ENCODE measurements around the gene A4GALT.
A peak's percentile ranks its signal among the peaks of the same experiment; 100 is the strongest.
"Not testable (repeated sequence)": the region's sequence is repeated elsewhere in the genome, so short reads cannot be mapped to it uniquely, and the experiment has no call there.

A4GALT gene, protein sequence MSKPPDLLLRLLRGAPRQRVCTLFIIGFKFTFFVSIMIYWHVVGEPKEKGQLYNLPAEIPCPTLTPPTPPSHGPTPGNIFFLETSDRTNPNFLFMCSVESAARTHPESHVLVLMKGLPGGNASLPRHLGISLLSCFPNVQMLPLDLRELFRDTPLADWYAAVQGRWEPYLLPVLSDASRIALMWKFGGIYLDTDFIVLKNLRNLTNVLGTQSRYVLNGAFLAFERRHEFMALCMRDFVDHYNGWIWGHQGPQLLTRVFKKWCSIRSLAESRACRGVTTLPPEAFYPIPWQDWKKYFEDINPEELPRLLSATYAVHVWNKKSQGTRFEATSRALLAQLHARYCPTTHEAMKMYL

DNA sequence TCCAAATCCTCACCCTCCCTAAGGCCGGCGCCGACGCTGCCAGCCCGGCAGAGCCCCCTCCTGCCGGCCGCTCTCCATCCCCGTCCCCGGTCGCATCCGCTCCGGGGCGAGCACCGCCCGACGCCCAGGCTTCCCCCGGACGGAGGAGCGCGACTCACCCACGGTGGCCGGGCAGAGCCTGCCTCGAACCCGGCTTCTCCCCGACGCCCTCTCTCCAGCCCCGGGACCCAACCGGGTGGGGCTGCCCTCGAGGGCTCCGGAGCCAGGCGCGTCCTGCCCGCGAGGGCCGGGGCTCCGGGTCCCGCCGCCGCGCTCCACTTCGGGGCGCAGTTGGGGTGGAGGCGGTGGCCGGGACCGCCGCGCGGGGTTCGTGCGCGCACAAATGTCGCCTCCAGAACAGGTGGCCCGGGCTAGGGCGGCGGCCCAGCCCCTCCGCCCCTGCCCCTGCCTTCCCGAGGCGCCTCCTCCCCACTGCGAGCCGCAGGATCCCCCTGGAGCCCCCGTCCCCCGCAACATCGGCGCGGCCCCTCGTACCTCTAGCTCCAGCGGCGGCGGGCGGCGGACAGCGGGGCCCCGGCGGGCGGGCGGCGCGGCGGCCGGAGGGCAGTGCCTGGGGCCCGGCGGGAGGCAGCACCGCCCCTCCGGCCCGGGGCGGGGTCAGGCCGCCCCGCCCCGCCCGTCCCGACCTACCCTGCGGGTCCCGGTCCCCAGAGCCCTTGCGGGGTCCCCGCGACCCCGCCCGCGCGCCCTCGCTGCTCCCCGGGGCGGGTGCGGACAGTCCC lies at the start of gene A4GALT:
TSS of gene A4GALT (minus strand) at position 608 of the 782 bp plus-strand sequence. CDS start 26,919 bp downstream, outside the sequence.
- peak; percentile 29 for DNase-seq

DNA sequence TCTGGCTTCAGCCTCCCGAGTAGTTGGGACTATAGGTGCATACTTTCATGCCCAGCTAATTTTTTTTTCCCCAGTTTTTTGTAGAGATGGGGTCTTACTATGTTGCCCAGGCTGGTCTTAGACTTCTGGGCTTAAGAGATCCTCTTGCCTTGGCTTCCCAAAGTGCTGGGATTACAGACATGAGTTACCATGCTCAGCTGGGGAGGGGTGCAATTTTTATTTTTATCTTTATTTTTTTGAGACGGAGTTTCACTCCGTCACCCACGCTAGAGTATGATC lies 49.7 kb upstream of the A4GALT start:
- DNase-seq: no peak

DNA sequence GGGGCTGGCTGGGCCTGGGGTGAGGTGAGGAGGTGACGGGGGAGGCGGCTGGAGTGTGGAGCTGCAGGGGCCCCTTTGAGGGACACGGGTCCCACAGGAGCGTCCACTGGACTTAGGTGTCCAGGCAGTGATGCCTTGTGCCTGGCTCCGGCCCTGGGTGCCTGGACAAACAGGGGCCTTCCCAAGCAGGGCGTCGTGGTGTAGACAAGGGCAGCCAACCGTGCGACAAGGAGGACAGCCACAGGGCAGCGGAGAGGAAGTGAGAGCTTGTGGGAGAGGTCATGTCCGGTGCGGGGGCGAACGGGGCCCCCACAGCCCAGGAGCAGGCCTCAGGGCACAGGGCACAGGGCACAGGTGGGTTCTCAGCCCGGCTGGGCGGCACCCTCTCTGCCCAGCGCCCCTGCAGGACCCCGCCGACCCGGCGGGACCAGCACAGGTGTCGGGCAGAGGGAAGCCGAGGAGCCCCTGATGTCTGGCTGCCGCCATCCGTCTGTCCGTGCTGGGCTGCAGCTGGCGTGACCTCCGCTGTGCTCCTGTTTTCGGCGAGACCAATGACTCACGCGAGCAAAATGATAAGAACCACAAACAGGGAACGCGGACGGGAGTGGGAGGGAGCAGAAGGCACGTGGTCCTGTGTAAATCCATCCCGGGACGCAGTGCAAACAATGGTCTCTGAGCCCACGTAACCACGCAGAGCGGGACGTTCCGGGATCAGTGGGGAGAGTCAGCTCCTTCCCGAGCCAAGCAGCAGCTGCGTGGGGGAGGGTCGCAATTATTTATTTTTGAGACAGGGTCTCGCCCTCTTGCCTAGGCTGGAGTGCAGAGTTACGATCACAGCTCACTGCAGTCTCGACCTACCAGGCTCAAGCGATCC lies 49.1 kb upstream of the A4GALT start:
- DNase-seq: no peak

DNA sequence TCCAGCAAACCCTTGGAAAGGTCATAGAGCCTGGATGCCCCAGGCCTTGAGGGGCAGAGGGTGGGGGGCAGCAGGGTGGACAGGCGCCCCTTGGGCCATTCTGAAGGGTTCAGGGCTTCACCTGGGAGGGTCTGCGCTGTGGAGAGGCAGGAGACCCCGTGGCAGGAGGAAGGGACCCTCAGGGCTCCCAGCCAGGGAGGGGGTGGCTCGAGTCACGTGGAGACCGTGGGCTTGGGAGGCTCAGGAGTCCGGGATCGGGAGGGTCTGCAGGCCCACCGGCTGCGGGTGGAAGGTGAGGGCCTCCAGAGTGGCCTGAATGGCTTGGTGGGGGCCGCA lies 48.5 kb upstream of the A4GALT start:
- no peak for DNase-seq

DNA sequence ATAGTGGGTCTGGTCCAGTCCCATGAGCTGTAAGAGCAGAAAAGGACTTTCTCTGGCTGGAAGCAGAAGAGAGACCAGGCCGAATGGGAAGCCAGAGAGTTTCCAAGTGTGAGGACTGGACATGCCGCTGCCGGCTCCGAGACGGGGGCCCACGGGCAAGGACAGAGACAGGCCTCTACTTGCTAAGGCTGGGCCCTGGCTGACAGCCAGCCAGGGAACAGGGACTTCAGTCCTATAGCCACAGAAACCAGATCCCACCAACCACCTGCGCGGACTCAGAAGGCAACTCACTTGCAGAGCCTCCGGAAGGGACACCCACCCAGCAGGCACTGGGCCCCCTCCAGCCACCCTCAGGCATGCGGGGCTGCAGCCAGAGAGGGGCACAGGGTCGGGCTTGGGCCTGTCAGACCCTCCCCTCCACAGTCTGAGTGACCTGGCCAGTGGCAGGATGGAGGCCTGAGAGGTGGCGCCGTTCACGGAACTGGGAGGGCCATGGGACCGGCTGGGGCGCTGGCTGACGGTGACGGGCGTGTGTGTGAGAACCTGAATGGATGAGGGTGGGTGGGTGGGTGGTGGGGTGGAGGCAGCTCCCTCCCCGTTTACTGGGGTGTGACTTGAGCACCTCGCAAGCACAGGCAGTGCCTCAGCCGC lies 47.8 kb upstream of the A4GALT start:
- no peak for DNase-seq

DNA sequence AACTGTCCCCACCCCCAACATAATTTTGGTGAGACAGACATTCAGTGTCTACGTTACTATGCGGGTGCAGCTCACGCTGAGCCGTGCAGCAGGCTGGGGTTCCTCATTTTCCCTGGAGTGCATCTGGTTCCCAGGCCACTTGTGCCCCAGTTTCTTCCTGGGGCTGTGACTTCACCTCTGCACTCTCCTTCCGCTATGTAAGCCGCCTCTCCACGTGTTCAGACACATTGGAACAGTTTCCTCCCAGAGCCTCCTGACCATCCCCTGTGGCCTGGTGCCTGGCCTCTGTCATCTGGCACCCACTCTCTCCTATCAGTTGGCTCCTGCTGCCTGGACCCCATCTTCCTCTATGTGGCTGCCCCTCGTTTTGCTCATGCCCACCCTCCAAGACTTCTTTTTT lies 46.2 kb upstream of the A4GALT start:
- no peak for DNase-seq

DNA sequence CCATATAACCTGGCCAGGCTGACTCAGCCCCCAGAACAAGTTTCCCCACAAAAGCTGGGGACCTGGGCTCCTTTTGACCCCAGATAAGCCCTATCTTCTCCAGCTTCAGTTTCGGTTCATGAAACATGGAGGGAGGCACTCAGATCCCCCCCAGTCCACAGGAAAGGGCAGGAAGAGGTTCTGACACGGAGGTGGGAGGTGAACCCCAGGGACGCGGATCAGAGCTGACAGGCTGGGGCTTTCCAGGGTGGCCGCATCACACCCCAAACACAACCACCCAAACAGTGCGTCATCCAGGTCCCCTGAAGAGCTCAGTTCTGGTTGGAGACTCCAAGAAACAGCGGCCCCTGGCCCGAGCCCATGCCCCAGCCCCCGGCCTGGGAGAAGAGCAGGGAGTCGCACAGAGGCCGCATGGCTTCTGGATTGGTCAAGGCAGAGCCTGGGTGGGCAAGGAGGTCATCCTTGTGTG lies 44.3 kb upstream of the A4GALT start:
- DNase-seq: no peak

DNA sequence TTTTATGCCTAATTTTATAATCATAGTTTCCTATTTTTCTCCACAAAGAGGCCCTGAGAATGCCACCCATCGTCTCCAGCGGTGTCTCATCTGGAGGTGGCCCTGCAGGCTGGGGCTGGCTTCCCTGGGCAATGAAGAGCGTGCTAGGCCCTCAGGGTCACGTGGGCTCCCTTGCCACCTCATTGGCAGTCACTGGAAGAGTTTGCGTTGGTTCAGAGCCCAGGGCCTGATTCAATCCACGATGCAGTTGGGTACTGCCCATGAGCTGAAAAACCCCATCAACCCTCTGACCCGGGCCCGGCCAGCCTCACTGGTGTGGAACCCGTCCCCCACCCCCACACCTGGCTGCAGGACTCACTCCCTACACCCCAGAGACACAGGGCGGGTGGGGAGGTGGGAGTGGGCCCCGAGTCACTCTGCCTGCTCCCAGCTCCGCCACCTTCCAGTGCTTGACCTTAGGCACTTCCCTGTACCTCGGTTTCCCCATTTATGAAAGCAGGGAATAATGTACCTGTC lies 43.4 kb upstream of the A4GALT start:
- no peak for DNase-seq

DNA sequence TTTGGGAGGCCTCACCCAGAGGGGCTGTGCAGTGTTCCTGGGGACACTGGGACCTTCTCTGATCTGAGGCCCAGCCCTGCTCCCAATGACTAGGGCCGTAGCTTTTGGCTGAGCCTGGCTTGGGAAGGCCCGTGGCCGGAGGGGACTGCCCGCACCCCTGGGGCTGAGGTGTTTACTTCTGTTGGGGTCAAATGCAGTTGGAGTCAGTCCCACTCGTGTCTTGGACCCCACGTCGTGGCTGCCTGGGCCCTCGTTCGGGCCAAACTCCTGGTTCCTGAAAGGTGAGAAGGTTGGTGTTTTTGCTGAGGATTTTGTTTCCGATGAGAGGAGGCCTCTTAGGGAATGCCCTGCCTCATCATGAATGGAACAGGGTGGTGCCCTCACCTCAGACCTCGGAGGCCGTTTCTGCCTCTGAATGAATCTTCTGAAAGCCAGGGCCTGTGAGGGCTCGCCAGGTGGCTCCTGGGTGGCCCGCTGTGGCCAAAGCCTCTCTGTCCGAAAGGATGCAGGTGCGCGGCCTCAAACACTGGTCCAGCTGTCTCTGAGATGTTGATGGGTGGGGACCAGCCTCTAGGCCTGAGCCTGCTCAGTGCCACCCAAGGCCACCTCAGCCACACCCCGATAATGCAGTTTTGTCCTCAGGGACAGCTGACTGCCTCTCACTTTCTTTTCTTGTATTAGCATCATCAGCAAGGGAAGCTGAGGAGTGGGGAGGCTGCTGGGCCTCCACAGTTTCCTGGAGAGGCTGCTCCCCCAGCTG lies 40.3 kb upstream of the A4GALT start:
- DNase-seq: no peak

DNA sequence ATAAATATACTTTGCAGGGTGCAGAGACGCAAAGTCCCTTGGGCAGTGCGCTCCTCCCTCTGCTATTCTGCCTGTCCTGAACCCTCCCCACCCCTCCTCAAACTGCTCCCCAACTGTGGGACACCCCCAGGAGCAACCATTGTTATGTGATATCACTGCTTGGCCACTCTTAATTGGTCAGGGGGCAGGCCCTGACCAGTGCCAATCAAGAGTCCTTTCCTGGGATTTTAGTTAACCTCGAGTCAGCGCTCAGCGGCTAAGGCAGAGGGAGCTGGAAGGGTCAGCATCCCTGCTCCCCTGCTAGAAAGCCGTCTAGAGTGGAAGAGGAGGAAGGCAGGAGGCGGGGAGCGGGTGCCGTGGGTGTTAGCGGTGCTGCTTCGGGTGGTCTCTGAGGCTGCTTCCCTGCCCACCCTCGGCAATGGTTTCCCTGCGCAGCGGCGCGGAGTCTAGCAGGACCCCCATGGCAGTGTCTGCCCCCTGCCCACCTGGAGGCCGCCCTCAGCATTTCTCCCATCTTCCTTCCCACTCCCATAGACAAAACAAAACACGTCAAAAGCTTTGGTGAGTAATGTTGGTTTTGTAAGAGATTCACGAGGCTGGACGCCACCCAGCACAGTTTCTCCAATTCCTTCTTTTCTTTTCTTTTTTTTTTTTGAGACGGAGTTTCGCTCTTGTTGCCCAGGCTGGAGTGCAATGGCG lies 38.4 kb upstream of the A4GALT start:
- DNase-seq: no peak

DNA sequence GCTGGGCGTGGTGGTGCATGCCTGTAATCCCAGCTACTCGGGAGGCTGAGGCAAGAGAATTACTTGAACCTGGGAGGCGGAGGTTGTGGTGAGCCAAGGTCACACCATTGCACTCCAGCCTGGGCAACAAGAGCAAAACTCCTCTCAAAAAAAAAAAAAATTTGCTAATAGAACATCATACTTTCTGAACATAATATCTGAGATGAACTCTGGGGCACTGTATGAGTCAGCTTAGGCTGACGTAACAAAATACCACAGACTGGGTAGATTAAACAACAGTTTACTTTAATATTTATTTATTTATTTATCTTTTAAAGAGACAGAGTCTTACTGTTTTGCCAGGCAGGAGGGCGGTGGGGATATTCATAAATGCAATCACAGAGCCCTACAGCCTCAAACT lies 34.9 kb upstream of the A4GALT start:
- not testable (repeated sequence) for DNase-seq

DNA sequence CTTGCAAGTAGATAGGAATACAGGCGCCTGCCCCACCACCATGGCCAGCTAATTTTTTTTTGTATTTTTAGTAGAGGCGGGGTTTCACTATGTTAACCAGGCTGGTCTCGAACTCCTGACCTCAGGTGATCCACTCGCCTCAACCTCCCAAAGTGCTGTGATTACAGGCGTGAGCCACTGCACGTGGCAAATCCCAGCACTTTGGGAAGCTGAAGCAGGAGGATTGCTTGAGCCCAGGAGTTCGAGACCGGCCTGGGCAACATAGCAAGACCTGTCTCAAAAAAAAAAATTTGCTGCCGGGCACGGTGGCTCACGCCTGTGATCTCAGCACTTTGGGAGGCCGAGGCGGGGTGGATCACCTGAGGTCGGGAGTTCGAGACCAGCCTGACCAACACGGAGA lies 34.5 kb upstream of the A4GALT start:
- DNase-seq: not testable (repeated sequence)

DNA sequence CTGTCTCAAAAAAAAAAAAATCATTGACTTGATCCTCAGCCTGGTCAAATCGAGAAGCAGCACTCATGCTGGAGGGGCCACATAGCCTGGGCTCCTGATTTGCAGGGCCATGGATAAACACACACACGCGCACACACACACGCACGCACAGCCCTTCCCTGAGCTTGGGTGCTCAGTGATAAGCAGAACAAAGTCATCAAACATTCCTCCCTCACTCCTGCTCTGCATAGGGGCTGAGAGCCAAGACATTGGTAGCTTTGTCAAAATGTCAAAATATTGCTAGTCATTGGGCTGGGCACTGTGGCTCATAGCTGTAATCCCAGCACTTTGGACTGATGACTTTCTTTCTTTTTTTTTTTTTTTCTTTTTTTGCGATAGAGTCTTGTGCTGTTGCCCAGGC lies 34.0 kb upstream of the A4GALT start:
- DNase-seq: no peak

DNA sequence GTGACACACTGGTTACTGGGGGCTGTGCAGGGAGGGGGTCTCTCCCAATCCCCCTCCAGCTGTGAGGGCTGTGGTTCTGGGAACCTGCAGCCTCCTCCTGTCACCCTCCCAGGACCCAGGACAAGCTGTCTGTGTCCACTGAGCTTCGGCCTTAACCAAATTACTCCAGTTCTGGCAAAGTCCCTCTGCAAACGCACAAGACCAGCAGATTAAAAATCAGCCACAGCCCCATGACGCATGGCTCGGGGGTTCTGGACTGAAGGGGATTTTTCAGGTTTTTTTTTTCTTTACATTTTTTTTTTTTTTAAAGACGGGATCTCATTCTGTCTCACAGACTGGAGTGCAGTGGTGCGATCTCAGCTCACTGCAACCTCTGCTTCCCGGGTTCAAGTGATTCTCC lies 32.2 kb upstream of the A4GALT start:
- no peak for DNase-seq

DNA sequence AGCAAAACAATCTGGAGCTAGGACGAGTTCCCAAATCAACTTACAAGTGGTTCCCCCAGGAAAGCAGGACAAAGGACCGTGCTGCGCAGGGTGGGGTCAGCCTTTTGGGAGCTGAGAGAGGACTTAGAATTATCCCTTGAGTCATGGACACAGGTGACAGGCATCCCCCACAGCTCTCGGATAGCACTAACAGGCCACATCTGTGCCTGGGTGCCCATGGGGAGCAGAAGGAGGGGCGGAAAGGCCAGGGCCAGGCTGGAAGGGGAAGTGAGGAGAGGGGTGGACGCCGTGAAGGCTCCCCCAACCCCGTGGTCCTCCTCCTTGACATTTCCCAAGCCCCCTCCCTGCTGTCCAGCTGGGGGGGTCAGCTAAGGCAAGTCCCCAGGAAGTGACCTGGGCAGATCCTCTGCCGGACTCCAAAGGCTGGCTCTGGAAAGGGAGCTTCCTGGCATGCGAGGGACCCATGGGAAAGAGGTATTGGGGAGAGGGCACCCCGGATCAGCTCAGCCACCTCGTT lies 31.6 kb upstream of the A4GALT start:
- DNase-seq: no peak

DNA sequence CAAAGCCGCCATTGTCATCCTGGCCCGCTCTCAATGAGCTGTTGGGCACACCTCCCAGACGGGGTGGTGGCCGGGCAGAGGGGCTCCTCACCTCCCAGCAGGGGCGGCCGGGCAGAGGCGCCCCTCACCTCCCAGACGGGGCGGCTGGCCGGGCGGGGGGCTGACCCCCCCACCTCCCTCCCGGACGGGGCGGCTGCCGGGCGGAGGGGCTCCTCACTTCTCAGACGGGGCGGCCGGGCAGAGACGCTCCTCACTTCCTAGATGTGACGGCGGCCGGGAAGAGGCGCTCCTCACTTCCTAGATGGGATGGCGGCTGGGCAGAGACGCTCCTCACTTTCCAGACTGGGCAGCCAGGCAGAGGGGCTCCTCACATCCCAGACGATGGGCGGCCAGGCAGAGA lies 29.8 kb upstream of the A4GALT start:
- not testable (repeated sequence) for DNase-seq

DNA sequence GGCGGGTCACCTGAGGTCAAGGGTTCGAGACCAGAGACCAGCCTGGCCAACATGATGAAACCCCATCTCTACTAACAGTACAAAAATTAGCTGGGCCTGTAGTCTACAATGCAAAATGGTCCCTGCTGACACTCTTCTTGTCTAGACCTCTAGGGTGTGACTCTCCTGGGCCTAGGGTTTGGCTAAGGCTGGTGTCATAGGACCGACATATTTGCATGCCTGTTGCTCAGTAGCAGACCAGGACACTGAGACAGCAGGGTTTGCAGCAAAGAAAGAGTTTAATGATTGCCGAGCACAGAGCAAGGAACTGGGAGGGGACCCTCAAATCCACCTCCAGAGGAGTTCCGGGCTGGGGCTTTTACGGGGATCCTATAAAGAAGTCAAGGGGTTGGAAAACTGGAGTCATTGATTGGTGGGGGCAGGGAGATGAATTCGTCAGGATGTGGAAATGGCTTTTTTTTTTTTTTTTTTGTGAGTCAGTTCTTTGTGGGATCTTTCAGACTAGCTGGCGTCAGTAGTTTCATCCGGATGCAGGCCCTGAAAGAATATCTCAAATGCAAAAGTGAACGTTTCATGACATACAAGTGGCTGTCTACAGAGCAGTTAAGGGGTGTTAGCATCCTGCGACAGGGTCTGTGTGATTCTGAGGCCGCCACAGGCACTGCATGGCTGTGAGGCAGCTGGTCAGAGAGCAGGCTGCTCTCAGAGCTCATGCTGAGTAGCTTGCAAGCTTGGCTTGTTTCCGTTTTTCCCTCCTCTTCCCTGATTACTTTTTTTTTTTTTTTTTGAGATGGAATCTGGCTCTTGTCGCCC lies 27.2 kb upstream of the A4GALT start:
- no peak for DNase-seq

DNA sequence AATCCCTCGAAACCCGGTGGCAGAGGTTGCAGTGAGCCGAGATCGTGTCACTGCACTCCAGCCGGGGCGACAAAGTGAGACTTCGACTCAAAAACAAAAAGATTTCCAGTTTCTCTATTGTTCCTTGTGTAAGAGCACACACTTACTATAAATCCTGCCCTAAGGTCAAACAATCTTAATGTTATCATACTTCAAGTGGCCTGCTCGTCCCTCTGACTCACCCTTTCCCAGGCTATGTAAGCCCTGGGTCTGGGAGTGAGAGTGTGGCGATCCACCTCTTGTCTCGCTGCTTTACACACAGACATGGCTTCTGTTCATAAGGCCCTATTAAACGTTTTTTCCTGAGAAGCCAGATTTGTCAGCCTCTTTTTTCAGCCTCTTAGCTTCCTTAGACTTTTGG lies 24.4 kb upstream of the A4GALT start:
- DNase-seq: no peak

DNA sequence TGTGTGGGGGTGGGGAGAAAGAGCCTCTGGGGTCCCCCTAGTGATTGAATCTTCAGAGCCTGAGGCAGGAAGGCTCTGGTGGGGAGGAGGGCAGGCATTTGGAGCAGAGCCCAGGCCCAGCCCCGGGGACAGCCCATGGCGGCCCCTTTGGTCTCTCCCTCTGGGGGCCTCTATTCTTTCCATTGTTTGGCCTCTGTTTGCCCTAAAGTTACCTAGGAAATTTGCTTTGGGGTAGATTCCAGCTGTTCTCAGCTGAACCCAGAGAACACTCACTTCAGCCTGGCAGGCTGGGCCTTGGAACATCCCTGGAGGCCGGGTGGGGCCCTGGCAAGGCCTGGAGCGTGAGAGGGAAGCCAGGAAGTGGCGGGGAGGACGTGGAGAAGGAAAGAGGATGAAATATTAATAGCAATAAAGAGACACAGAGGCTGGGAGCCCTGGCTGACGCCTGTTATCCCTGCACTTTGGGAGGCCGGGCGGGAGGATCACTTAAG lies 22.9 kb upstream of the A4GALT start:
- no peak for DNase-seq

DNA sequence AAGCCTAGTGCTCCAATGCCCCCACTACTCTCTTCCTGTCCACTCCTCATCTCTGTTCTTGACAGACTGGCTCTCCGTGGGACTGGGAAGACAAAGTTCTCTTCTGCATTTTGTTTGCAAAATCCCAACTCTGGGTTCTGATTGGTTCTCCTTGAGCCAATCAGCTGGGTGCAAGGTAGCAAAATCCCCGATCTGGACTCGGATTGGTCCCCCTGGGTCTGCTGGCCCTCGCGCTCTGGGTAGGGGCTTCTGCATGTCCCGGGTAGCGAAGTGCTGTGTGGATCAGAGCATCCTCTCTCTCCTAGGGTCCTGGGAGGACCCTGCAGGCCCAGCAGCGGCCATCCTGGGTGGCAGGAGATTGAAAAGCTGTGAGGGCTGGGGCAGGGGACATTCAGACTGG lies 22.3 kb upstream of the A4GALT start:
- no peak for DNase-seq

Measured in stimulated activated CD8-positive, alpha-beta memory T cell treated with anti-CD3 and anti-CD28 coated beads, Interleukin-4, amount 100 ng/mL, for 48 hours (primary cell).